Esophagus squamous epithelium (tissue), 4 donors: ENCODE data around the gene UNC5C.

Experiments
- CTCF ChIP-seq, 6 experiments: fragments of 450-650 bp in 4 of 6; fragments of 200-600 bp in 2 of 6; sonication (generic) in 2 of 6; IDR thresholded peaks; one replicate each; pipeline ENCODE4 v1.5.1; 2016 to 2019; ENCODE audit warnings: antibody characterized with exemption in 6 of 6, mild to moderate bottlenecking in 4 of 6, moderate library complexity in 4 of 6
- POLR2A ChIP-seq, 4 donors: fragments of 450-650 bp; IDR thresholded peaks; one replicate each; pipeline ENCODE4 v1.6.1; 2017; ENCODE audit warnings: antibody characterized with exemption in 4 of 4, mild to moderate bottlenecking in 4 of 4, moderate library complexity in 3 of 4

GRCh38 chr4:95381843-95382580 is 166.8 kb downstream of the UNC5C start:
- no peak for TF ChIP-seq CTCF (IDR thresholded peaks at IDR 0.05)
- no peak for TF ChIP-seq POLR2A (IDR thresholded peaks at IDR 0.05)
